HG03060 (cell line): ENCODE results near the gene C3orf49.

Experiments used
- ATAC-seq: cut with Tn5 transposase; IDR thresholded peaks from one replicate; pipeline ENCODE4 v1.9.1; 2021; ENCODE audit warnings: low read depth, moderate number of reproducible peaks; ENCODE audit not compliant: unreplicated experiment

C3orf49 gene, protein sequence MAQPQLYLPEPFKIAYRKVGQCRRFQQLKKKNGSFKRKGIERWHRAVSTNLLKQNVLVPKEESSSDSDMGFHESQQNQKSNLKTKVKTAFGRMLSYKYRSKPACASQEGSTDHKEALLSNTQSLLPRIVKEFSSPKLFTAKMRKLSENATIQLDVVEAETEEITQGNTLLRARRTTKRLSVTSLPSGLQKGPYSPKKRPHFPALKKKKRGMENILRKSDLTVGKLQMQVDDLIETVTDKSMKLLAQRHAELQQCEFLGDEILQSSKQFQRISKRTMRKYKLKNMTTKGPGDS

GRCh38 chr3:63819151-63819398 lies at the start of gene C3orf49:
Gene C3orf49 (plus strand): TSS chr3:63819299. CDS start chr3:63819472, 173 bp downstream.
- no peak for ATAC-seq

GRCh38 chr3:63774781-63775180 lies 44.3 kb upstream of the C3orf49 start:
- ATAC-seq, result no peak

- no peak for ATAC-seq
These were observed 39.9 kb upstream of the C3orf49 start for GRCh38 chr3:63779227-63779626.

- no peak for ATAC-seq
These were observed 27.1 kb upstream of the C3orf49 start for GRCh38 chr3:63791974-63792373.

- ATAC-seq, result no peak
These were observed 23.7 kb upstream of the C3orf49 start for GRCh38 chr3:63795438-63795837.

DNA sequence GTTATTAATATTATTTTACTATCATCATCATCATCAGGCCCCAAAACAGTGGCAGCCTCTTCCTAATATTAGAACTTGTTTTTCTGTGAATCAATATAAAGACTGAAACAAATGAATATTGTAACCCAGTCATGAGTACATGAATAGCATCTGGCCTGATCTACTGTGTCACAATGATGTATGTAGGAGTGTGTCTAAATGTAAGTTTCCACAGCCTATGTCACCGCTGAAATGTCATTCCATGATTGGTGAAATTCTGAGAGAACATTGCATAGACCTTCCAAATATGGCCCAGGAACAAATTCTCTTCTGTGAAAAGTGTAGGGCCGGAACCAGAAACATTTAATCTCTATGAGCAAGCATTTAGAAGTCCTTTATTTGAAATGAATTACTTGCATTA lies 20.6 kb upstream of the C3orf49 start:
- no peak for ATAC-seq

GRCh38 chr3:63798949-63799348 lies 20.1 kb upstream of the C3orf49 start:
- ATAC-seq, result no peak

- ATAC-seq, result no peak
These were observed 19.0 kb upstream of the C3orf49 start for GRCh38 chr3:63800097-63800496.

DNA sequence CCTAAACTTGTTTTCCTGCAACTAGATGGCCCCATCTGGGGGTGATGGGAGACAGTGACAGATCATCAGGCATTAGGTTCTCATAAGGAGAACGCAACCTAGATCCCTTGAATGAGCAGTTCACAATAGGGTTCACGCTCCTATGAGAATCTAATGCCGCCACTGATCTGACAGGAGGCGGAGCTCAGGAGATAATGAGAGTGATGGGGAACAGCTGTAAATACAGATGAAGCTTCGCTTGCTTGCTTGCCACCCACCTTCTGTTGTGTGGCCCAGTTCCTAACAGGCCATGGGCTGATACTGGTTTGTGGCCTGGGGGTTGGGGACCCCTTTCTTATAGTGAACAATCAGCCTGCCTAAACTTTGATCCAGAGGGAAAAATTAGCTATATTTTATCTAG lies 15.2 kb upstream of the C3orf49 start:
- ATAC-seq, result no peak

DNA sequence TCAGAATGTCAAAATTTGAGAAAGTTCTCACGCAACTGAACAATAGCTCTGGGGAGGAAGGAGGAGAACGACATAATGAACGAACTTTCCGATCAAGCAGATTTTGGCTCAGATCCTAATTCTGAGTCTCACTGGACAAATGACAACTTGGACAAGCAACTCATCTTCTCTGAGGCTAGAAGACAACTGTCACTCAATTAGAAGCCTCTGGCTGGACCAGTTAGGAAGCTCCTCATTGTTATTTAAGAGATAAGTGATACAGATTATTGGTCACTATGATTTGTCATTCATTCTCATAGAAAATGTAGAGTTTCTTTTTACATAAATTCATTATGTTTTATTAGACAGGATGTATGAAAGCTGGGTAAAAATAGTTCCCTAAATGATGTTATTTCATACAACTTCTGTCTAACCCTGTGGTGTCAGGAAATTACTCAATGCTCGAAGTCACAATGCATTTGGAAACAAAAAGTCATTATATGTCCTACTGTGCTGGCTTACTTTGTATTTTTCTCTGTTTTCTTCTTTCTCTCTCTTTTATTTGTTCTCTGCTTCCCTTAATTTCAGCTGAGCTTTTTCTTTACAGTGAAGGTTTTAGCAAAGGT lies 11.0 kb upstream of the C3orf49 start:
- no peak for ATAC-seq

DNA sequence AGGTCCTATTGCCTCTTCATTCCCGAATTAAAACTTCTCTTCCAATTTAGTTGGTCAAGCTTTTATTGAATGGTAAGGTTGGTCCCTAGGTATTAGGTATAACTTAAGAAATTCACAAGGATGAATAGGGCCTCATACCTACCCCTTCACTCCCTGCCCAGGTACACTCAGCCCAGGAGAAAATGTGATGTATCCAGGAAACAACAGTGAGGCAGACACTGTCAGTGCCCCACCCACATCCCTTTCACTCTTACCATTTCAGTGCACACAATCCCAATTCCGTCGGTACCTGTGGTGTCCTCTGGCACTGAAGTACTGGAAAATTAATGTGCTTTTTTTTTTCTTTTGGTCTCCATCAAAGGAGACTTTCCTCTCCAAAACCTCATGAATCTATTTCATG lies 10.5 kb upstream of the C3orf49 start:
- ATAC-seq, result no peak

- no peak for ATAC-seq
These were observed 9.5 kb upstream of the C3orf49 start for GRCh38 chr3:63809607-63810006.

GRCh38 chr3:63814237-63814636 lies 4.9 kb upstream of the C3orf49 start:
- no peak for ATAC-seq

GRCh38 chr3:63817225-63817624 lies 1.9 kb upstream of the C3orf49 start:
- no peak for ATAC-seq

DNA sequence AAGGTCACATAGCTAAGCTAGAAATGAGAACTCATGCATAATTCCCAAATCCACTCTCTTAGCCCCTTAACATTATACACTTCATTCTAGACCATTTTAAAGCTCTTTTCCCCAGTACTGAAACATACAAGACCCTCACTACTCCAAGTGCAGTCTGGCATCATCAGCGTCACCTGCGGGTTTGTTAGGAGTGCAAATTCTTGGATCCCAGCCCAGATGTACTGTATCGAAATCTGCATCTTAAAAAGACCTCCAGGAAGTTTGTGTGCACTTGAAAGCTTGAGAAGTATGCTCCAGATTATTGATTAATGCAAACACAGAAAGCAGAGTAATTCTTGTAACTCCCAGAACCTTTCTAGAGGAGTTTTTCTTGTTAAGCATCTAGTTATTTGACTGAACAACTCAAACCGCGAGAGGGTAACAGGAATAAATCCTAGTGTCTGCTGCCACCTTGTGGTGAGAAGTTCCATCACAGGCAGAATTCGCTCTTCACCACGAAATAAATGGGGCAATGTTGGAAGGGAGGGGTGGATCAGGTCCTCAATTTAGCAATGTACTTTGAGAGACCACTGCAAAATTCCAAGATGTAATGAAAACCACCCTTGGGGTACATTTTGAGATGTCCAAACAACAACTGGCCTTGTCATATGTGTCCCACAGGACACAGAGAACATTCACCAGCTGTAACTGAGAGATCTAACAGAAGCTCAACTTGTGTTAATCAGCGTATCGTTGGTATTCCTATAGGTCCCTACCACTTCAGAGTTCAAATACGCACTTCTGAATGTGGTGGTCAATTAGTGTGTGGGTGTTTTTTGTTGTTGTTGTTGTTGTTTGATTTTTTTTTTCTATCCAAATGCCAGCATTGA lies 583 bp upstream of the C3orf49 start:
- peak; percentile 58 for ATAC-seq

DNA sequence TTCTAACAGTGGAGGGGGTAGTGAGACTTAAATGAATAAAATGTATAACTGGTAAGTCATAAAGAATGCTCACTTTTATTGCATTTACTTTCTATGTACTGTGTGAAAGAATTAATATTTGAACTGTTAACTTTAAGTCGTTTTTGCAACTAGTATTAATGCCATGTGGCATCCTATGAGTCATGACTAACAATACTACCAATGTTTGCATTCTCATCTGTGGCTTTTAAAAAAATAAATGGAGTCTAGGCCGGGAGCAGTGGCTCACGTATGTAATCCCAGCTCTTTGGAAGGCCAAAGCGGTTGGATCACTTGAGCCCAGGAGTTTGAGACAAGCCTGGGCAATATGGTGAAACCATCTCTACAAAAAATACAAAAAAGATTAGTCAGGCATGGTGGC lies 5.2 kb downstream of the C3orf49 start:
- ATAC-seq, result no peak

- ATAC-seq, result no peak
These were observed 11.4 kb downstream of the C3orf49 start for GRCh38 chr3:63830526-63830925.

DNA sequence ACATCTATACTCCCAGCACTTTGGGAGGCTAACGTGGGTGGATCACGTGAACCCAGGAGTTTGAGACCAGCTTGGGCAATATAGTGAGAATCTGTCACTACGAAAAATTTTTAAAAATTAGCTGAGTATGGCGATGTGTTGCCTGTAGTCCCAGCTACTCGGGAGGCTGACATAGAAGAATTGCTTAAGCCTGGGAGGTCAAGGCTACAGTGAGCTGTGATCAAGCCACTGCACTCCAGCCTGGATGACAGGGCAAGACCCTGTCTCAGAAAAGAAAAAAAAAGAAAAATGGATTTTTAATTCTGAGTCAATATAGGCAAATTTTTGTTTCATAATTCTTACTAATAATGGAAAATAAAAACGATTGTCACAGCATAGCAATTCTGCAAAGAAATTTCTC lies 13.3 kb downstream of the C3orf49 start:
- ATAC-seq, result no peak

DNA sequence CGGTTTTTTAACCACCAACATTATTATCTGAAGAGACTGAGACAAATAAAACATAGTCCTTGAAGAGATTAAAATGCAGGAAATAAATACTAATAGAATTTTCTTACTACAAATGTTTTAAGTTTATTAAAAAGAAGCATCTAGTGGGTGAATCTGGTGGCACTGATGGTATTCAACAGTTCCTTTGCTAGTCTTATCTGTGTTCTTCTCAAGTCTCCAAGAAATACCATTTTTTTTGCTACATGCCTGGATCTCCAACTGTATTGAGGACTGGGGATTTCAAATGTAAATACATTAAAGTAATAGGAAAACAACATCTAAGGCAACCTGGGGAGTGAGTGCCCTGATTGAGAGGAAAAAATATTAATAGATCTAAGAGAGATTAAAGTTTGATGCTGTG lies 22.6 kb downstream of the C3orf49 start:
- no peak for ATAC-seq

DNA sequence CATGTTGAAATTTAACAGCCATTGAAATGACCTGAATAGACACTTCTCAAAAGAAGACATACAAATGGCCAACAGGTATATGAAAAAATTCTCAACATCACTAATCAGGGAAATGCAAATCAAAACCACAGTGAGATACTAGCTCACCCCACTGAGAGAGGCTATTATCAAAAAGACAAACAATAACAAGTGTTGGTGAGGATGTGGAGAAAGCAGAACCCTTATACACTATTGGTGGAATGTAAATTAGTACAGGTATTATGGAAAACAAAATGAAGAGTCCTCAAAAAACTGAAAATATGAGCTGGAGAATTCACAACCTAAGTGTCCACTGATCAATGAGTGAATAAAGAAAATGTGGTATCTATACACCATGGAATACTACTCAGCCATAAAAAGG lies 23.0 kb downstream of the C3orf49 start:
- ATAC-seq, result no peak

DNA sequence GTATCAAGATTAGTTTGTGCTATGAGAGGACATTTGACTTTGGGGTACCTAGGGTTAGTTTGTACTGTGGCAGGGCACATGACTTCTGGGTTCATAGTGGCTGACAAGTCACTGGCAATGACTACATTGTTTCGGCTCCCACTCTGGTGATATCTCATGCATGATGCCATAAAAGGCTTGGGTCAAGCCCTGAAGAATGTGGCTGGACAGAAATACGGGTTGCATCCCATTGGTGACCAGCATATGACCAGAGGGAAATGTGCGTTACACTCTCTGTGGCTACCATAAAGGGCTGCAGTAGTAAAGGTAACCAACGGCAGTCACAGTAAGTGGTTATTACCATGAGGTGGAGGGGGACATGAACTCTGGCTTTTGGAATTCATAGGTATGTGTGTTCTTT lies 26.1 kb downstream of the C3orf49 start:
- no peak for ATAC-seq
